Activated T-helper 17 cell treated with anti-CD3 and anti-CD28 coated beads, Interleukin-2, amount 50 U/mL, for 72 hours (primary cell): ENCODE measurements around the gene KCNQ1. TPM values are rescaled to one million over a fixed set of nuclear protein-coding genes. Genes with fewer than 3 reads are reported as not detected.
A peak's percentile ranks its signal among the peaks of the same experiment; 100 is the strongest.

Experiments
- ATAC-seq: fragments of 150-1000 bp; cut with Tn5 transposase; replicated peaks from 2 replicates; pipeline ENCODE4 v1.10.0; 2021; ENCODE audit warnings: mild to moderate bottlenecking, moderate library complexity
- H3K27ac Mint-ChIP-seq: one replicate; pipeline ENCODE4 v1.8.0; 2022; ENCODE audit warnings: mixed read lengths
- H3K27me3 Mint-ChIP-seq: one replicate; pipeline ENCODE4 v1.8.0; 2022; ENCODE audit warnings: mixed read lengths
- H3K36me3 Mint-ChIP-seq: one replicate; pipeline ENCODE4 v1.8.0; 2022; ENCODE audit warnings: low read depth, mild to moderate bottlenecking, mixed read lengths
- H3K4me1 Mint-ChIP-seq: one replicate; pipeline ENCODE4 v1.8.0; 2022; ENCODE audit warnings: mixed read lengths
- H3K4me3 Mint-ChIP-seq: one replicate; pipeline ENCODE4 v1.8.0; 2022; ENCODE audit warnings: mild to moderate bottlenecking, mixed read lengths
- H3K9me3 Mint-ChIP-seq: one replicate; pipeline ENCODE4 v1.8.0; 2022; ENCODE audit warnings: mixed read lengths
- total RNA-seq, 2 donors: library from RNA; stranded (reverse); gene quantifications; one replicate each; pipeline ENCODE4 v1.2.3, GENCODE V29; 2022

Gene KCNQ1
- total RNA-seq, 2 donors from 2014 or later = 7.0 to 9.7 TPM

- Mint-ChIP-seq H3K36me3 (no peaks in the 10 kb centered on the region), H3K9me3 (no peaks in the 10 kb centered on the region), H3K4me1 (no peaks in the 10 kb centered on the region), H3K27ac (peak overlapping the region; percentile 84), H3K4me3 (peak overlapping the region; percentile 27), H3K27me3 (no peaks in the 10 kb centered on the region)
- ATAC-seq = no peak
These were observed 80.5 kb downstream of the KCNQ1 start for GRCh38 chr11:2525166-2525861.

- Mint-ChIP-seq H3K36me3 (no peaks in the 10 kb centered on the region), H3K27me3 (no peaks in the 10 kb centered on the region), H3K4me1 (no peaks in the 10 kb centered on the region), H3K4me3 (peak overlapping the region; percentile 55), H3K27ac (peak overlapping the region; percentile 84), H3K9me3 (no peaks in the 10 kb centered on the region)
- no peak for ATAC-seq
These were observed 81.4 kb downstream of the KCNQ1 start for GRCh38 chr11:2525941-2526807.

- Mint-ChIP-seq H3K27ac (peak overlapping the region; percentile 84), H3K4me1 (no peaks in the 10 kb centered on the region), H3K9me3 (no peaks in the 10 kb centered on the region), H3K4me3 (peak overlapping the region; percentile 55), H3K27me3 (no peaks in the 10 kb centered on the region), H3K36me3 (no peaks in the 10 kb centered on the region)
- peak; percentile 44 for ATAC-seq
These were observed 82.1 kb downstream of the KCNQ1 start for GRCh38 chr11:2526808-2527381.

DNA sequence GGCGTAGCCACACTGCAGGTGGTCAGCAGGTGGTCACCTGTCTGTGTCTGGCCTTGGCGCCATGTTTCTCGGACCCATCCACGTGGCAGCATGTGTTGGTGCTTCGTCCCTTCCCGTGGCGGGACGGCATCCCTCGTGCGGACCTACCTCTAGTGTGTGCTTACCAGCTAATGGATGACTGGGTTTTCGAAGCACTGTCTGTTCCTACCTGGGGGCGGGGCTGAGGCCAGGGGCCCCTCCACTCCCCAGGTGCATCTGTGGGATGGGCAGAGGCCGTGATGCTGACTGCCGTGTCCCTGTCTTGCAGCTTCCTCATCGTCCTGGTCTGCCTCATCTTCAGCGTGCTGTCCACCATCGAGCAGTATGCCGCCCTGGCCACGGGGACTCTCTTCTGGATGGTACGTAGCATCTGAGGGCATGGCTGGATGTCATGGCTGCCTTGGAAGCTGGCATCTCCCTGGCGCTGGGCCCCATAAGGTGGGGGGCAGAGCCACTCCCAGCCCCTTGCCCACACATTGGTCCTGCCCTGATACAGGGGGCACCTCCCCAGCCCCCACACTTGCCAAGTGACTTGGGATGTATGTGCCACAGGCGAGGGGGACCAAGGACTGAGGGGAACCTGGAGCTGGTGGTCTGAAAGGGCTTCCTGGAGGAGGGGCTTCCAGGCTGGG, 82.9 kb downstream of the KCNQ1 start:
- no peak overlapping the region for H3K4me3 Mint-ChIP-seq
- no peak overlapping the region for H3K27ac Mint-ChIP-seq
- H3K36me3 Mint-ChIP-seq = no peaks in the 10 kb centered on the region
- H3K4me1 Mint-ChIP-seq = no peaks in the 10 kb centered on the region
- ATAC-seq = no peak
- H3K27me3 Mint-ChIP-seq = no peaks in the 10 kb centered on the region
- H3K9me3 Mint-ChIP-seq = no peaks in the 10 kb centered on the region

DNA sequence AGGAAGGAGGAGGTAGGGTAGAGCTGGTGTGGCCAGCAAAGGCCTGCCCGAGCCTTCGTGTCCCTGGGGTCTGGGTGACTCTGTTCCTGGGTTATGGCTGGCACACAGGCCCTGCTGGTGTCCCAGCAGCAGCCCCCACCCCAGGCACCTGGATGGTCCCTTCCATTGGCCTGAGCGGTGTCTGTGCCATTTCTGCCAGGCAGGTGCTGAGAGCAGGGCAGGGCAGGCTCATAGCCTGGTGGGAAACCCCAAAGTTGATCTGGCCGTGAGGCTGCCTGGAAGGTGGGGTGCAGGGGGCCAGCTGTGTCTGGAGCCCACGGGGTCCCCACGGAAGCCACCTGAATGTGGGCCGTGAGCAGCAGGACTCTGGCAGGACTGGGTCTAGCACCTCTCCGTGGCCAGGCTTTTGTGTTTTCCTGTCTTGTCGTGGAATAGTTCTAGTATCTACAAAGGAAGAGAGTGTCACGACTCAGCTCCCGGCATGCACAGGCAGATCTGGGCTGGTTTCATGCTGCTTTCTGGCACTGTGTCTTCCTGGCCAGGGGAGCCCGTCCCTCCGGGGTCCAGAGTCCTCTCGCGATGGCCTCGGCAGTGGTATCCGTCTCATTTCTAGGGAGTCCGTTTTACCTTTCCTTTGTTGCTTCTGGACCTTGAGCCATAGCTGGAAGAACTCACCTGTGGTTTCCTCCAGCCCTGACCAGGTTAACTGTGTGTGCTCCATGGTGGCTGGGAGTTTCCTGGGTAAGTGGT, 83.7 kb downstream of the KCNQ1 start:
- Mint-ChIP-seq H3K27me3 (no peaks in the 10 kb centered on the region), H3K36me3 (no peaks in the 10 kb centered on the region), H3K4me1 (no peaks in the 10 kb centered on the region)

DNA sequence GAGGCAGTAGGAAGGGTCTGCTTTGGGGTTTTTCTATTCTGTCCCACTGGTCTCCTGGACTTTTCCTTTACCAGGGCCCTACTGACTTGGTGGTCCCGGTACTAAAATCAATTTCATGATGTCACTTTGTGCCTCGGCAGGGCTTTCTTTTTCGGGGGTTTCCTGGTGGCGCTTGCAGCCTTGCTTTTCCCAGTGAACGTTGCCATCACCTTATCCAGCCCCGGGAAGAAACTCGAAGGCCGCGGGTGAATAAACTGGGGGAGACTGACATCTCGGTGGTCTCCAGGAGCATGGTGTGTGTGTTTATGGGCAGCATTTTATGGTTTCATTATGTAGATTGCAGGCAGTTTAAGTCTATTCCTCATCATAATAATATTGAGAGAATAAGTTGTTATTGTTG, 84.4 kb downstream of the KCNQ1 start:
- no peak for ATAC-seq
- Mint-ChIP-seq H3K4me1 (no peaks in the 10 kb centered on the region), H3K9me3 (no peaks in the 10 kb centered on the region), H3K4me3 (no peak overlapping the region), H3K27ac (no peak overlapping the region), H3K27me3 (no peaks in the 10 kb centered on the region), H3K36me3 (no peaks in the 10 kb centered on the region)

More for the DNA sequence above, 83.7 kb downstream of the KCNQ1 start:
- no peaks in the 10 kb centered on the region for H3K9me3 Mint-ChIP-seq
- peak overlapping the region; percentile 58 for H3K27ac Mint-ChIP-seq
- H3K4me3 Mint-ChIP-seq = no peak overlapping the region
- no peak for ATAC-seq

DNA sequence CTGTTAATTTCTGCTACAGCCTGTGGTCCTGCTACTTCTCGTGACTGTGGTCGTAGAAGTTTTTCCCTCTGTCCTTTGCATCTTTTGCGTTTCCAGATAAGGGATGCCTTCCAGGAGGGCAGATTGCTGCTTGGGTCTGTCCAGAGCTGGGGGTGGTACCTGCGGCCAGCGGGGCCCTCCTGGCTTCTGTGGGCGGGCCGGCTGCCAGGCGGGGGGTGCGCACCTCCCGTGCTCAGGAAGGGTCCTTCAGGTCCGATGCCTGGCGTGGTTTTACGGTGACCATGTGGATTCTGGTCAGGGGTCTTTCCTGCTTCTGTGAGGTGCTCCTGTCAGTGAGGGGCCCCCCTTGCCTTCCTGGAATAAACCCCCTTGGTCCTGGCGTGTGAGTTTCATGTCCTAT, 84.8 kb downstream of the KCNQ1 start:
- no peaks in the 10 kb centered on the region for H3K4me1 Mint-ChIP-seq
- H3K4me3 Mint-ChIP-seq = no peak overlapping the region
- H3K27ac Mint-ChIP-seq = no peak overlapping the region
- no peaks in the 10 kb centered on the region for H3K36me3 Mint-ChIP-seq
- no peaks in the 10 kb centered on the region for H3K9me3 Mint-ChIP-seq
- no peak for ATAC-seq
- no peaks in the 10 kb centered on the region for H3K27me3 Mint-ChIP-seq

- ATAC-seq = no peak
- no peaks in the 10 kb centered on the region for H3K9me3 Mint-ChIP-seq
- no peaks in the 10 kb centered on the region for H3K27me3 Mint-ChIP-seq
- H3K4me1 Mint-ChIP-seq = no peaks in the 10 kb centered on the region
- H3K36me3 Mint-ChIP-seq = no peaks in the 10 kb centered on the region
- H3K27ac Mint-ChIP-seq = no peak overlapping the region
- H3K4me3 Mint-ChIP-seq = no peak overlapping the region
These were observed 85.5 kb downstream of the KCNQ1 start for GRCh38 chr11:2530131-2530854.

DNA sequence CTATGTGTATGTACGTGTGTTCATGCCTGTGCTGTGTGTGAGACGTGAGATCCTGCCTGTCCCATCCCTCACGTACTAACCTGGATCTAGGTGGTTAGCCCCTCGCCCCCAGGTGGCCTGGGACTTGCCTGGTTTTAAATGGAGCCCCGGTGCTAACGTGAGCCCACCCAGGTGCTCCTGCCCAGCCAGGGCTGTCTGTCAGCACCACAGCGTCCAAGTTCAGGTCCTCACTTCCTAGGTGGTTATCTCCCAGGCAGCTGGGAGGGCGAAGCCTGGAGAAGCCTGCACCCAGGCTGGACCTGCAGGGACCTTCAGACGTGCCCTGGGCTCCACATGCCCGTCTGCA, 86.0 kb downstream of the KCNQ1 start:
- Mint-ChIP-seq H3K27me3 (no peaks in the 10 kb centered on the region), H3K4me1 (no peaks in the 10 kb centered on the region), H3K36me3 (no peaks in the 10 kb centered on the region), H3K9me3 (no peaks in the 10 kb centered on the region), H3K27ac (no peak overlapping the region), H3K4me3 (no peak overlapping the region)
- no peak for ATAC-seq

GRCh38 chr11:2531277-2531986, 86.6 kb downstream of the KCNQ1 start:
- peak; percentile 49 for ATAC-seq
- Mint-ChIP-seq H3K4me1 (no peaks in the 10 kb centered on the region), H3K4me3 (no peak overlapping the region), H3K9me3 (no peaks in the 10 kb centered on the region), H3K27me3 (no peaks in the 10 kb centered on the region), H3K36me3 (no peaks in the 10 kb centered on the region), H3K27ac (no peak overlapping the region)

GRCh38 chr11:2531987-2532703, 87.3 kb downstream of the KCNQ1 start:
- no peak overlapping the region for H3K27ac Mint-ChIP-seq
- ATAC-seq = no peak
- H3K9me3 Mint-ChIP-seq = no peaks in the 10 kb centered on the region
- no peaks in the 10 kb centered on the region for H3K4me1 Mint-ChIP-seq
- no peaks in the 10 kb centered on the region for H3K36me3 Mint-ChIP-seq
- no peaks in the 10 kb centered on the region for H3K27me3 Mint-ChIP-seq
- H3K4me3 Mint-ChIP-seq = peak overlapping the region; percentile 61

DNA sequence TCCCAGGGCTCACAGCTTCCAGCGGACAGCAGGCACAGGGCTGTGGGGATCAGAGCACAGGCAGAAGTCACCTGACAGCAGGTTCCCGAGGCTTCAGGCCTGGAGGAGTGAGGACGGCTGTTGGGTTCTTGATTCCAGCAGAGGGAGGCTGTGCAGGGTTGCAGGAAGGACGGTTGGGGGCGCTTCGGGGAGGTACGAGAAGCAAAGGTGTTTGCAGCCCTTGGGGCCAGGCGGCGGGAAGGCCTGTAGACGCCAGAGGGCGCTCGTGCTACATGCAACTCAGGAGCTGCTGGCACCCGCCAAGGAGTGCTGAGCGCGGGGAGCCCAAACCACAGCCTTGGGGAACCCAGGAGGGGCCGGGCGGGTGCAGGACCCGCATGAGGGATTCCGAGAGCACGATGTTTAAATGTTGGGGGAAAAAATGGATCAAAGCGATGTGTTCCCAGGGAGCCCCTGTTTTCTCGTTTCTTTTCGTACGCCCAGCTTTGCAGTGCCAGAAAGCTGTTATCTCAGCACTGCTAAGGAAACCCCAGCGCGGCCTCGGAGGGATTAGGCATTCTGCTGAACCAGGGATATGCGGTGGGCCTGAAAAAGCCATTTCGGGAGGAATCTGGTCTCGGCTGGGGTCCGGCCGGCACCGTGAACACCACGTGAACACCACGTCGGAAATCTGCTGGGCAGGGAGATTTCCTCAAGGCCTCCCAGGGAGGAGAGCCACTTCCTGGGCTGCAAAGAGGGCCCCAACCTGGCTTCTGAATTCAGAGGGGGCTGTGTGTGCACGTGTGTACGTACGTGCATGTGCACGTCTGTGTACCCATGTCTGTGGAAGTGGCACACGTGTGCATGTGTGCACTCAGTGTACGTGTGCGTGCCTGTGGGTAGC, 88.1 kb downstream of the KCNQ1 start:
- H3K36me3 Mint-ChIP-seq = no peaks in the 10 kb centered on the region
- H3K27ac Mint-ChIP-seq = no peak overlapping the region
- peak; percentile 90 for ATAC-seq
- no peaks in the 10 kb centered on the region for H3K27me3 Mint-ChIP-seq
- H3K4me1 Mint-ChIP-seq = no peaks in the 10 kb centered on the region
- H3K4me3 Mint-ChIP-seq = peak overlapping the region; percentile 61
- H3K9me3 Mint-ChIP-seq = no peaks in the 10 kb centered on the region
